GM23338 (cell line): Measurements from ENCODE around the gene MAMLD1. TPM values are rescaled to one million over a fixed set of nuclear protein-coding genes. Genes with fewer than 3 reads are reported as not detected.

Experiments used
- ATAC-seq: fragments of 200-7000 bp; cut with Tn5 transposase; 3 replicates; pipeline ENCODE4 v1.9.1; 2020
- DNase-seq: peaks from one replicate; pipeline ENCODE4 v3.0.0-alpha.2; 2015; ENCODE audit warnings: low spot score
- H2AFZ ChIP-seq: fragments of 200-600 bp; sonication (generic); 2 replicates; pipeline ENCODE4 v1.8.0; 2016; ENCODE audit warnings: antibody characterized with exemption, mild to moderate bottlenecking, moderate library complexity
- H3F3A ChIP-seq: fragments of 200-600 bp; sonication (generic); replicated peaks from 2 replicates; pipeline ENCODE4 v1.8.0; 2017; ENCODE audit warnings: antibody characterized with exemption, mixed run types, low read depth
- H3K27ac ChIP-seq: fragments of 200-600 bp; sonication (generic); 2 replicates; pipeline ENCODE4 v1.6.1; 2016; ENCODE audit warnings: low read depth
- H3K27me3 ChIP-seq: fragments of 200-600 bp; sonication (generic); 2 replicates; pipeline ENCODE4 v1.8.0; 2016; ENCODE audit warnings: mild to moderate bottlenecking, mixed run types, moderate library complexity; ENCODE audit not compliant: insufficient read depth
- H3K36me3 ChIP-seq: fragments of 200-600 bp; sonication (generic); 2 replicates; pipeline ENCODE4 v1.8.0; 2016; ENCODE audit warnings: mild to moderate bottlenecking; ENCODE audit not compliant: insufficient read depth
- H3K4me1 ChIP-seq: fragments of 200-600 bp; sonication (generic); 2 replicates; pipeline ENCODE4 v1.8.0; 2016; ENCODE audit warnings: mild to moderate bottlenecking, moderate library complexity; ENCODE audit not compliant: insufficient read depth
- H3K4me2 ChIP-seq: fragments of 200-600 bp; sonication (generic); 2 replicates; pipeline ENCODE4 v1.7.1; 2017; ENCODE audit warnings: mixed run types
- H3K4me3 ChIP-seq: fragments of 200-600 bp; sonication (generic); 2 replicates; pipeline ENCODE4 v1.6.1; 2016; ENCODE audit warnings: mixed run types
- H3K79me2 ChIP-seq: fragments of 200-600 bp; sonication (generic); replicated peaks from 2 replicates; pipeline ENCODE4 v1.8.0; 2017; ENCODE audit warnings: mild to moderate bottlenecking; ENCODE audit not compliant: insufficient read depth
- H3K9me2 ChIP-seq: fragments of 200-600 bp; sonication (generic); 2 replicates; pipeline ENCODE4 v1.8.0; 2017; ENCODE audit not compliant: insufficient read depth
- H4K20me1 ChIP-seq: fragments of 200-600 bp; sonication (generic); replicated peaks from 2 replicates; pipeline ENCODE4 v1.8.0; 2017; ENCODE audit warnings: mild to moderate bottlenecking; ENCODE audit not compliant: insufficient read depth
- H3K27ac Mint-ChIP-seq: 2 replicates; pipeline ENCODE4 v1.8.0; 2020; ENCODE audit warnings: inconsistent platforms, mild to moderate bottlenecking, moderate library complexity, mixed read lengths
- H3K27me3 Mint-ChIP-seq: 3 replicates; pipeline ENCODE4 v1.8.0; 2022; ENCODE audit warnings: low read depth, mild to moderate bottlenecking, moderate library complexity, mixed read lengths, inconsistent platforms; ENCODE audit not compliant: insufficient read depth, poor library complexity
- H3K36me3 Mint-ChIP-seq: 3 replicates; pipeline ENCODE4 v1.8.0; 2021; ENCODE audit warnings: low read depth, mild to moderate bottlenecking, inconsistent platforms, moderate library complexity, mixed read lengths
- H3K4me1 Mint-ChIP-seq: 3 replicates; pipeline ENCODE4 v1.8.0; 2020; ENCODE audit warnings: mild to moderate bottlenecking, inconsistent platforms, mixed read lengths
- H3K4me3 Mint-ChIP-seq: 3 replicates; pipeline ENCODE4 v1.8.0; 2021; ENCODE audit warnings: moderate library complexity, mild to moderate bottlenecking, inconsistent platforms, mixed read lengths
- H3K9me3 Mint-ChIP-seq: 3 replicates; pipeline ENCODE4 v1.8.0; 2020; ENCODE audit warnings: moderate library complexity, mild to moderate bottlenecking, inconsistent platforms, mixed read lengths
- CREB1 ChIP-seq: fragments of 250-450 bp; sonication (Bioruptor Pico); IDR thresholded peaks from 2 replicates; pipeline ENCODE4 v1.5.0; 2020; ENCODE audit warnings: low read depth, mild to moderate bottlenecking, moderate library complexity
- EZH2 ChIP-seq: fragments of 200-600 bp; sonication (generic); IDR thresholded peaks from one replicate; pipeline ENCODE4 v1.8.0; 2017; ENCODE audit warnings: antibody characterized with exemption, mild to moderate bottlenecking, low read depth; ENCODE audit not compliant: unreplicated experiment
- EZH2phosphoT487 ChIP-seq: fragments of 200-600 bp; sonication (generic); IDR thresholded peaks from one replicate; pipeline ENCODE4 v1.8.1; 2018; ENCODE audit warnings: antibody characterized with exemption; ENCODE audit not compliant: unreplicated experiment
- JUNB ChIP-seq: IDR thresholded peaks from one replicate; pipeline ENCODE4 v1.6.1; 2016; ENCODE audit warnings: antibody characterized with exemption; ENCODE audit not compliant: unreplicated experiment
- NANOG ChIP-seq: IDR thresholded peaks from 2 replicates; pipeline ENCODE4 v1.6.1; 2016; ENCODE audit warnings: antibody characterized with exemption, borderline replicate concordance
- POLR2AphosphoS5 ChIP-seq: IDR thresholded peaks from 2 replicates; pipeline ENCODE4 v1.6.1; 2016; ENCODE audit warnings: antibody characterized with exemption, low read depth
- STAT1 ChIP-seq: IDR thresholded peaks from one replicate; pipeline ENCODE4 v1.6.1; 2016; ENCODE audit warnings: antibody characterized with exemption; ENCODE audit not compliant: unreplicated experiment
- ZNF114 ChIP-seq: fragments of 250-450 bp; sonication (Bioruptor Pico); IDR thresholded peaks from 2 replicates; pipeline ENCODE4 v1.5.0; 2020; ENCODE audit warnings: mild to moderate bottlenecking, moderate library complexity
- ZNF331 ChIP-seq: fragments of 250-450 bp; sonication (Bioruptor Pico); IDR thresholded peaks from 2 replicates; pipeline ENCODE4 v1.5.0; 2020; ENCODE audit warnings: low read depth, mild to moderate bottlenecking, moderate library complexity
- polyA plus RNA-seq: library from polyadenylated mRNA; unstranded; fragments of >200 nt; fragmentation: Nextera tagmentation; extraction: Ambion mirVana; gene quantifications from 2 replicates; pipeline ENCODE4 v1.2.1, GENCODE V29; 2016
- total RNA-seq: library from RNA; depleted of rRNA; stranded (reverse); fragments of >200 nt; shearing (Covaris generic); gene quantifications from 2 replicates; pipeline ENCODE4 v1.2.3, GENCODE V29; 2014
- TF ChIP-seq, protein P1 (sequence below): fragments of 250-450 bp; sonication (Bioruptor Pico); IDR thresholded peaks from 2 replicates; pipeline ENCODE4 v1.5.0; 2020; ENCODE audit warnings: mild to moderate bottlenecking, moderate library complexity
- TF ChIP-seq, protein P2 (sequence below): IDR thresholded peaks from one replicate; pipeline ENCODE4 v1.6.1; 2018; ENCODE audit warnings: antibody characterized with exemption; ENCODE audit not compliant: unreplicated experiment
- TF ChIP-seq, protein P3 (sequence below): IDR thresholded peaks from 2 replicates; pipeline ENCODE4 v1.6.1; 2016; ENCODE audit warnings: antibody characterized with exemption
- TF ChIP-seq, protein P4 (sequence below), 2 experiments: fragments of 200-600 bp in 1 of 2; sonication (generic) in 1 of 2; conservative IDR thresholded peaks; 2 replicates each; pipeline versions ENCODE4 v1.5.1 to v1.6.1; 2016 to 2017; ENCODE audit warnings: antibody characterized with exemption in 2 of 2, low read depth in 2 of 2, mild to moderate bottlenecking in 2 of 2, moderate library complexity in 1 of 2

The MAMLD1 gene
- total and polyA plus RNA-seq, 2 experiments from 2014 or later = 0.13 to 0.21 TPM

DNA sequence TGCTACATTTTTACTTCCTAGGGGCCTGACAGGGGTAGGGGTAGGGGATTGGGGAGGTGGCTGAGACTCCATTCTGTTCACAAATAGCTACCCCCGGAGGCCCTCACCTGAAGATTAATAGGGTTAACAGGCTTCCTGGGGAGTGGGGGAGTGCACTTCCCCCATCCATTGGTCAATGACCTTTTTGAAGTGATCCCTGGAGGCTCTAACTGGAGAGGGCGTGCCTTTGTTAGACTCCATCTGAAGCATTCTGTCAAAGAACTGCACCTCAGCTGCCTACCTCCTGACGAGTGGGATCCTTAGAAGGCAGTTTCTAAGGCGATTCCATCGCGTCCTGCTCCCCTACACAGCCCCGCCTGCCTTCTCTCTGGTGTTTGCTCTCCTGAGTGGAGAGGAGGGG lies 195.3 kb downstream of the MAMLD1 start:
- H4K20me1 ChIP-seq = no peaks in the 10 kb centered on the region
- H3K4me3 Mint-ChIP-seq = no peak overlapping the region
- H2AFZ ChIP-seq = no peak overlapping the region
- no peaks in the 10 kb centered on the region for H3F3A ChIP-seq
- no peak overlapping the region for H3K4me3 ChIP-seq
- H3K4me2 ChIP-seq = peak overlapping the region; percentile 32; the same call in 1 of the 2 replicates
- no peaks in the 10 kb centered on the region for H3K27me3 Mint-ChIP-seq
- no peaks in the 10 kb centered on the region for H3K9me2 ChIP-seq
- no peaks in the 10 kb centered on the region for H3K79me2 ChIP-seq
- TF ChIP-seq EZH2 = no peak
- TF ChIP-seq POLR2AphosphoS5 = no peak
- TF ChIP-seq, protein P1, sequence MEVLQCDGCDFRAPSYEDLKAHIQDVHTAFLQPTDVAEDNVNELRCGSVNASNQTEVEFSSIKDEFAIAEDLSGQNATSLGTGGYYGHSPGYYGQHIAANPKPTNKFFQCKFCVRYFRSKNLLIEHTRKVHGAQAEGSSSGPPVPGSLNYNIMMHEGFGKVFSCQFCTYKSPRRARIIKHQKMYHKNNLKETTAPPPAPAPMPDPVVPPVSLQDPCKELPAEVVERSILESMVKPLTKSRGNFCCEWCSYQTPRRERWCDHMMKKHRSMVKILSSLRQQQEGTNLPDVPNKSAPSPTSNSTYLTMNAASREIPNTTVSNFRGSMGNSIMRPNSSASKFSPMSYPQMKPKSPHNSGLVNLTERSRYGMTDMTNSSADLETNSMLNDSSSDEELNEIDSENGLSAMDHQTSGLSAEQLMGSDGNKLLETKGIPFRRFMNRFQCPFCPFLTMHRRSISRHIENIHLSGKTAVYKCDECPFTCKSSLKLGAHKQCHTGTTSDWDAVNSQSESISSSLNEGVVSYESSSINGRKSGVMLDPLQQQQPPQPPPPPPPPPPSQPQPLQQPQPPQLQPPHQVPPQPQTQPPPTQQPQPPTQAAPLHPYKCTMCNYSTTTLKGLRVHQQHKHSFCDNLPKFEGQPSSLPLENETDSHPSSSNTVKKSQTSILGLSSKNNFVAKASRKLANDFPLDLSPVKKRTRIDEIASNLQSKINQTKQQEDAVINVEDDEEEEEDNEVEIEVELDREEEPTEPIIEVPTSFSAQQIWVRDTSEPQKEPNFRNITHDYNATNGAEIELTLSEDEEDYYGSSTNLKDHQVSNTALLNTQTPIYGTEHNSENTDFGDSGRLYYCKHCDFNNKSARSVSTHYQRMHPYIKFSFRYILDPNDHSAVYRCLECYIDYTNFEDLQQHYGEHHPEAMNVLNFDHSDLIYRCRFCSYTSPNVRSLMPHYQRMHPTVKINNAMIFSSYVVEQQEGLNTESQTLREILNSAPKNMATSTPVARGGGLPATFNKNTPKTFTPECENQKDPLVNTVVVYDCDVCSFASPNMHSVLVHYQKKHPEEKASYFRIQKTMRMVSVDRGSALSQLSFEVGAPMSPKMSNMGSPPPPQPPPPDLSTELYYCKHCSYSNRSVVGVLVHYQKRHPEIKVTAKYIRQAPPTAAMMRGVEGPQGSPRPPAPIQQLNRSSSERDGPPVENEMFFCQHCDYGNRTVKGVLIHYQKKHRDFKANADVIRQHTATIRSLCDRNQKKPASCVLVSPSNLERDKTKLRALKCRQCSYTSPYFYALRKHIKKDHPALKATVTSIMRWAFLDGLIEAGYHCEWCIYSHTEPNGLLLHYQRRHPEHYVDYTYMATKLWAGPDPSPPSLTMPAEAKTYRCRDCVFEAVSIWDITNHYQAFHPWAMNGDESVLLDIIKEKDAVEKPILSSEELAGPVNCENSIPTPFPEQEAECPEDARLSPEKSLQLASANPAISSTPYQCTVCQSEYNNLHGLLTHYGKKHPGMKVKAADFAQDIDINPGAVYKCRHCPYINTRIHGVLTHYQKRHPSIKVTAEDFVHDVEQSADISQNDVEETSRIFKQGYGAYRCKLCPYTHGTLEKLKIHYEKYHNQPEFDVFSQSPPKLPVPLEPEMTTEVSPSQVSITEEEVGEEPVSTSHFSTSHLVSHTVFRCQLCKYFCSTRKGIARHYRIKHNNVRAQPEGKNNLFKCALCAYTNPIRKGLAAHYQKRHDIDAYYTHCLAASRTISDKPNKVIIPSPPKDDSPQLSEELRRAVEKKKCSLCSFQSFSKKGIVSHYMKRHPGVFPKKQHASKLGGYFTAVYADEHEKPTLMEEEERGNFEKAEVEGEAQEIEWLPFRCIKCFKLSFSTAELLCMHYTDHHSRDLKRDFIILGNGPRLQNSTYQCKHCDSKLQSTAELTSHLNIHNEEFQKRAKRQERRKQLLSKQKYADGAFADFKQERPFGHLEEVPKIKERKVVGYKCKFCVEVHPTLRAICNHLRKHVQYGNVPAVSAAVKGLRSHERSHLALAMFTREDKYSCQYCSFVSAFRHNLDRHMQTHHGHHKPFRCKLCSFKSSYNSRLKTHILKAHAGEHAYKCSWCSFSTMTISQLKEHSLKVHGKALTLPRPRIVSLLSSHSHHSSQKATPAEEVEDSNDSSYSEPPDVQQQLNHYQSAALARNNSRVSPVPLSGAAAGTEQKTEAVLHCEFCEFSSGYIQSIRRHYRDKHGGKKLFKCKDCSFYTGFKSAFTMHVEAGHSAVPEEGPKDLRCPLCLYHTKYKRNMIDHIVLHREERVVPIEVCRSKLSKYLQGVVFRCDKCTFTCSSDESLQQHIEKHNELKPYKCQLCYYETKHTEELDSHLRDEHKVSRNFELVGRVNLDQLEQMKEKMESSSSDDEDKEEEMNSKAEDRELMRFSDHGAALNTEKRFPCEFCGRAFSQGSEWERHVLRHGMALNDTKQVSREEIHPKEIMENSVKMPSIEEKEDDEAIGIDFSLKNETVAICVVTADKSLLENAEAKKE (CRISPR knock-in tag) = no peak
- no peak for TF ChIP-seq JUNB
- TF ChIP-seq CREB1 = no peak
- no peak for TF ChIP-seq NANOG
- TF ChIP-seq ZNF114 (CRISPR knock-in tag) = no peak
- TF ChIP-seq, protein P2, sequence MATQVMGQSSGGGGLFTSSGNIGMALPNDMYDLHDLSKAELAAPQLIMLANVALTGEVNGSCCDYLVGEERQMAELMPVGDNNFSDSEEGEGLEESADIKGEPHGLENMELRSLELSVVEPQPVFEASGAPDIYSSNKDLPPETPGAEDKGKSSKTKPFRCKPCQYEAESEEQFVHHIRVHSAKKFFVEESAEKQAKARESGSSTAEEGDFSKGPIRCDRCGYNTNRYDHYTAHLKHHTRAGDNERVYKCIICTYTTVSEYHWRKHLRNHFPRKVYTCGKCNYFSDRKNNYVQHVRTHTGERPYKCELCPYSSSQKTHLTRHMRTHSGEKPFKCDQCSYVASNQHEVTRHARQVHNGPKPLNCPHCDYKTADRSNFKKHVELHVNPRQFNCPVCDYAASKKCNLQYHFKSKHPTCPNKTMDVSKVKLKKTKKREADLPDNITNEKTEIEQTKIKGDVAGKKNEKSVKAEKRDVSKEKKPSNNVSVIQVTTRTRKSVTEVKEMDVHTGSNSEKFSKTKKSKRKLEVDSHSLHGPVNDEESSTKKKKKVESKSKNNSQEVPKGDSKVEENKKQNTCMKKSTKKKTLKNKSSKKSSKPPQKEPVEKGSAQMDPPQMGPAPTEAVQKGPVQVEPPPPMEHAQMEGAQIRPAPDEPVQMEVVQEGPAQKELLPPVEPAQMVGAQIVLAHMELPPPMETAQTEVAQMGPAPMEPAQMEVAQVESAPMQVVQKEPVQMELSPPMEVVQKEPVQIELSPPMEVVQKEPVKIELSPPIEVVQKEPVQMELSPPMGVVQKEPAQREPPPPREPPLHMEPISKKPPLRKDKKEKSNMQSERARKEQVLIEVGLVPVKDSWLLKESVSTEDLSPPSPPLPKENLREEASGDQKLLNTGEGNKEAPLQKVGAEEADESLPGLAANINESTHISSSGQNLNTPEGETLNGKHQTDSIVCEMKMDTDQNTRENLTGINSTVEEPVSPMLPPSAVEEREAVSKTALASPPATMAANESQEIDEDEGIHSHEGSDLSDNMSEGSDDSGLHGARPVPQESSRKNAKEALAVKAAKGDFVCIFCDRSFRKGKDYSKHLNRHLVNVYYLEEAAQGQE = no peak
- TF ChIP-seq, protein P3, sequence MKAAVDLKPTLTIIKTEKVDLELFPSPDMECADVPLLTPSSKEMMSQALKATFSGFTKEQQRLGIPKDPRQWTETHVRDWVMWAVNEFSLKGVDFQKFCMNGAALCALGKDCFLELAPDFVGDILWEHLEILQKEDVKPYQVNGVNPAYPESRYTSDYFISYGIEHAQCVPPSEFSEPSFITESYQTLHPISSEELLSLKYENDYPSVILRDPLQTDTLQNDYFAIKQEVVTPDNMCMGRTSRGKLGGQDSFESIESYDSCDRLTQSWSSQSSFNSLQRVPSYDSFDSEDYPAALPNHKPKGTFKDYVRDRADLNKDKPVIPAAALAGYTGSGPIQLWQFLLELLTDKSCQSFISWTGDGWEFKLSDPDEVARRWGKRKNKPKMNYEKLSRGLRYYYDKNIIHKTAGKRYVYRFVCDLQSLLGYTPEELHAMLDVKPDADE = no peak
- TF ChIP-seq, protein P4, sequence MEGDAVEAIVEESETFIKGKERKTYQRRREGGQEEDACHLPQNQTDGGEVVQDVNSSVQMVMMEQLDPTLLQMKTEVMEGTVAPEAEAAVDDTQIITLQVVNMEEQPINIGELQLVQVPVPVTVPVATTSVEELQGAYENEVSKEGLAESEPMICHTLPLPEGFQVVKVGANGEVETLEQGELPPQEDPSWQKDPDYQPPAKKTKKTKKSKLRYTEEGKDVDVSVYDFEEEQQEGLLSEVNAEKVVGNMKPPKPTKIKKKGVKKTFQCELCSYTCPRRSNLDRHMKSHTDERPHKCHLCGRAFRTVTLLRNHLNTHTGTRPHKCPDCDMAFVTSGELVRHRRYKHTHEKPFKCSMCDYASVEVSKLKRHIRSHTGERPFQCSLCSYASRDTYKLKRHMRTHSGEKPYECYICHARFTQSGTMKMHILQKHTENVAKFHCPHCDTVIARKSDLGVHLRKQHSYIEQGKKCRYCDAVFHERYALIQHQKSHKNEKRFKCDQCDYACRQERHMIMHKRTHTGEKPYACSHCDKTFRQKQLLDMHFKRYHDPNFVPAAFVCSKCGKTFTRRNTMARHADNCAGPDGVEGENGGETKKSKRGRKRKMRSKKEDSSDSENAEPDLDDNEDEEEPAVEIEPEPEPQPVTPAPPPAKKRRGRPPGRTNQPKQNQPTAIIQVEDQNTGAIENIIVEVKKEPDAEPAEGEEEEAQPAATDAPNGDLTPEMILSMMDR (conservative IDR thresholded peaks at IDR 0.05; ENCODE audit: low read depth in 2 of 2) = no peak
- no peak for TF ChIP-seq ZNF331
- TF ChIP-seq EZH2phosphoT487 = no peak
- TF ChIP-seq STAT1 = no peak
- no peak overlapping the region for H3K27ac ChIP-seq
- H3K4me1 ChIP-seq = no peaks in the 10 kb centered on the region
- ATAC-seq = peak; percentile 71
- no peaks in the 10 kb centered on the region for H3K36me3 ChIP-seq
- H3K27ac Mint-ChIP-seq = no peak overlapping the region
- no peaks in the 10 kb centered on the region for H3K27me3 ChIP-seq
- DNase-seq = no peak
- no peaks in the 10 kb centered on the region for H3K36me3 Mint-ChIP-seq
- H3K9me3 Mint-ChIP-seq = no peaks in the 10 kb centered on the region
- peaks cover 5% of the 10 kb centered on the region; the same call in 2 of the 3 replicates for H3K4me1 Mint-ChIP-seq
